H1 (cell line): ENCODE data around the gene SKIDA1. TPM values are rescaled to one million over a fixed set of nuclear protein-coding genes. Genes with fewer than 3 reads are reported as not detected.
A peak's percentile ranks its signal among the peaks of the same experiment; 100 is the strongest.

Experiments
- CTCF ChIA-PET: fragments of 300-600 bp; sonication (Branson Sonifier 250); formaldehyde crosslinking; loops from one replicate; lab custom pipeline; 2021; ENCODE audit not compliant: partially characterized antibody; lab: Charles Lee
- POLR2A ChIA-PET: fragments of 300-600 bp; sonication (Branson Sonifier 250); formaldehyde crosslinking; loops from one replicate; lab custom pipeline; 2021; ENCODE audit warnings: inconsistent platforms; ENCODE audit not compliant: partially characterized antibody; lab: Charles Lee
- DNase-seq, 2 experiments: peaks; one replicate each; pipeline versions ENCODE4 v3.0.0 to v3.0.0-alpha.2; 2010 to 2022; ENCODE audit warnings: low spot score in 2 of 2, low read depth in 1 of 2, mixed read lengths in 1 of 2
- FAIRE-seq: peaks from 2 replicates; lab custom pipeline; 2011; peaks lifted over from hg19 to GRCh38; lab: Jason Lieb, UNC
- H2AFZ ChIP-seq: 2 replicates; pipeline ENCODE4 v1.8.1; 2012; ENCODE audit warnings: low read length, inconsistent platforms
- H2AK5ac ChIP-seq: 2 replicates; pipeline ENCODE4 v1.6.1; 2013; ENCODE audit warnings: low read depth, low read length
- H2BK120ac ChIP-seq: replicated peaks from 2 replicates; pipeline ENCODE3; 2013; ENCODE audit warnings: low read depth, low read length, inconsistent platforms
- H2BK12ac ChIP-seq: 2 replicates; pipeline ENCODE4 v1.6.1; 2013; ENCODE audit warnings: low read depth, low read length
- H2BK15ac ChIP-seq: 2 replicates; pipeline ENCODE4 v1.6.1; 2013; ENCODE audit warnings: low read length
- H2BK20ac ChIP-seq: 2 replicates; pipeline ENCODE4 v1.6.1; 2013; ENCODE audit warnings: low read length
- H2BK5ac ChIP-seq: 2 replicates; pipeline ENCODE4 v1.6.1; 2013; ENCODE audit warnings: low read depth, low read length
- H3K14ac ChIP-seq: 2 replicates; pipeline ENCODE4 v1.6.1; 2013; ENCODE audit warnings: inconsistent platforms; ENCODE audit not compliant: insufficient read length
- H3K18ac ChIP-seq: 2 replicates; pipeline ENCODE4 v1.6.1; 2013; ENCODE audit warnings: low read length; ENCODE audit errors: extremely low read depth
- H3K23ac ChIP-seq: 2 replicates; pipeline ENCODE4 v1.6.1; 2013; ENCODE audit warnings: inconsistent platforms; ENCODE audit not compliant: insufficient read length
- H3K23me2 ChIP-seq: 2 replicates; pipeline ENCODE4 v1.6.1; 2013; ENCODE audit warnings: low read depth, low read length
- H3K27ac ChIP-seq: 2 replicates; pipeline ENCODE4 v1.6.1; 2011; ENCODE audit warnings: low read depth, low read length, inconsistent platforms
- H3K27me3 ChIP-seq, 4 experiments: replicated peaks in 1 of 4; 1 replicate in 1 of 4; 2 replicates in 3 of 4; pipeline versions ENCODE4 v1.6.1 to v1.8.1; 2011 to 2013; ENCODE audit warnings: low read length in 3 of 4, mild to moderate bottlenecking in 3 of 4, inconsistent platforms in 2 of 4, mixed read lengths in 2 of 4, moderate library complexity in 1 of 4; ENCODE audit not compliant: control insufficient read depth in 3 of 4, insufficient read depth in 3 of 4; ENCODE audit errors: extremely low read depth in 1 of 4
- H3K36me3 ChIP-seq, 4 experiments: 2 replicates each; pipeline versions ENCODE4 v1.6.1 to v1.8.1; 2011 to 2013; ENCODE audit warnings: mild to moderate bottlenecking in 4 of 4, low read length in 3 of 4, moderate library complexity in 2 of 4, control low read depth in 1 of 4, inconsistent platforms in 1 of 4; ENCODE audit not compliant: insufficient read depth in 4 of 4, control insufficient read depth in 2 of 4
- H3K4ac ChIP-seq: replicated peaks from 2 replicates; pipeline ENCODE3; 2013; ENCODE audit warnings: low read length, low read depth, mixed read lengths, inconsistent platforms; ENCODE audit not compliant: insufficient read length
- H3K4me1 ChIP-seq, 4 experiments: replicated peaks in 1 of 4; 1 replicate in 1 of 4; 2 replicates in 3 of 4; pipeline versions ENCODE4 v1.6.1 to v1.8.1; 2011 to 2013; ENCODE audit warnings: low read length in 3 of 4, inconsistent platforms in 2 of 4, mixed read lengths in 1 of 4; ENCODE audit not compliant: insufficient read depth in 4 of 4, control insufficient read depth in 3 of 4
- H3K4me2 ChIP-seq, 2 experiments: 2 replicates each; pipeline versions ENCODE4 v1.6.1 to v1.8.1; 2011 to 2013; ENCODE audit warnings: low read depth in 2 of 2, low read length in 2 of 2, control low read depth in 1 of 2, inconsistent platforms in 1 of 2, mild to moderate bottlenecking in 1 of 2; ENCODE audit not compliant: insufficient read depth in 1 of 2
- H3K4me3 ChIP-seq, 4 experiments: fragments of 200-600, 300-600 bp in 1 of 4; sonication (generic), shearing (Covaris generic), sonication (Bioruptor Twin) in 1 of 4; 2 replicates each; pipeline versions ENCODE4 v1.5.1 to v1.8.1; 2011 to 2016; ENCODE audit warnings: low read length in 4 of 4, low read depth in 3 of 4, control low read depth in 2 of 4, inconsistent platforms in 2 of 4, mild to moderate bottlenecking in 2 of 4, mixed read lengths in 1 of 4, moderate library complexity in 1 of 4; ENCODE audit not compliant: insufficient read depth in 2 of 4; ENCODE audit errors: extremely low read depth in 1 of 4
- H3K56ac ChIP-seq: replicated peaks from 2 replicates; pipeline ENCODE3; 2013; ENCODE audit warnings: low read depth, mild to moderate bottlenecking, mixed read lengths, low read length, inconsistent platforms; ENCODE audit not compliant: insufficient read length
- H3K79me1 ChIP-seq: 2 replicates; pipeline ENCODE4 v1.6.1; 2013; ENCODE audit warnings: low read depth, low read length, control low read depth
- H3K79me2 ChIP-seq, 2 experiments: 2 replicates each; pipeline versions ENCODE4 v1.6.1 to v1.8.1; 2012 to 2013; ENCODE audit warnings: low read length in 2 of 2, mild to moderate bottlenecking in 2 of 2, inconsistent platforms in 1 of 2; ENCODE audit not compliant: insufficient read depth in 2 of 2, control insufficient read depth in 1 of 2
- H3K9ac ChIP-seq, 4 experiments: replicated peaks in 1 of 4; 1 replicate in 1 of 4; 2 replicates in 3 of 4; pipeline versions ENCODE4 v1.6.1 to v1.8.1; 2011 to 2013; ENCODE audit warnings: low read depth in 3 of 4, low read length in 3 of 4, control low read depth in 2 of 4, mild to moderate bottlenecking in 2 of 4, moderate library complexity in 2 of 4, inconsistent platforms in 1 of 4; ENCODE audit errors: extremely low read depth in 1 of 4
- H3K9me3 ChIP-seq, 2 experiments: 2 replicates each; pipeline versions ENCODE4 v1.6.1 to v1.8.1; 2012 to 2013; ENCODE audit warnings: mild to moderate bottlenecking in 2 of 2, moderate library complexity in 2 of 2, control low read depth in 1 of 2, inconsistent platforms in 1 of 2, low read depth in 1 of 2, low read length in 1 of 2, mixed read lengths in 1 of 2; ENCODE audit not compliant: insufficient read depth in 2 of 2
- H4K20me1 ChIP-seq, 2 experiments: replicated peaks in 1 of 2; 2 replicates each; pipeline versions ENCODE3 to v1.8.1; 2011 to 2013; ENCODE audit warnings: inconsistent platforms in 2 of 2, low read length in 2 of 2, mild to moderate bottlenecking in 1 of 2; ENCODE audit not compliant: insufficient read depth in 2 of 2, control insufficient read depth in 1 of 2
- H4K5ac ChIP-seq: 2 replicates; pipeline ENCODE4 v1.6.1; 2013; ENCODE audit warnings: low read length, low read depth, mixed read lengths, inconsistent platforms; ENCODE audit not compliant: insufficient read length
- H4K8ac ChIP-seq: 2 replicates; pipeline ENCODE4 v1.8.0; 2013; ENCODE audit warnings: mild to moderate bottlenecking, moderate library complexity, low read length, inconsistent platforms; ENCODE audit not compliant: insufficient read depth; ENCODE audit errors: extremely low read depth
- H4K91ac ChIP-seq: replicated peaks from 2 replicates; pipeline ENCODE3; 2013; ENCODE audit warnings: low read length, mixed read lengths, inconsistent platforms; ENCODE audit not compliant: insufficient read length
- HDAC2 ChIP-seq, 2 experiments: fragments of 300-600 bp in 1 of 2; sonication (generic) in 1 of 2; IDR thresholded peaks; 2 replicates each; pipeline ENCODE4 v1.6.1; 2011 to 2012; ENCODE audit warnings: low read depth in 2 of 2, low read length in 2 of 2, mild to moderate bottlenecking in 2 of 2, moderate library complexity in 2 of 2, borderline replicate concordance in 1 of 2, inconsistent platforms in 1 of 2
- HDAC6 ChIP-seq: IDR thresholded peaks from one replicate; pipeline ENCODE4 v1.7.1; 2012; ENCODE audit warnings: low read depth, mild to moderate bottlenecking, inconsistent platforms, low read length, moderate library complexity
- JUN ChIP-seq: IDR thresholded peaks from 2 replicates; pipeline ENCODE4 v1.6.1; 2011; ENCODE audit warnings: low read depth, mild to moderate bottlenecking, improper control_type of control experiment, low read length
- NANOG ChIP-seq: IDR thresholded peaks from 2 replicates; pipeline ENCODE4 v1.6.1; 2011; ENCODE audit warnings: low read length, low read depth, mild to moderate bottlenecking, inconsistent platforms; ENCODE audit not compliant: insufficient read depth, poor library complexity, severe bottlenecking
- RFX5 ChIP-seq: IDR thresholded peaks from 2 replicates; pipeline ENCODE4 v1.6.1; 2011; ENCODE audit warnings: low read depth, low read length, improper control_type of control experiment, borderline replicate concordance
- SIRT6 ChIP-seq: IDR thresholded peaks from one replicate; pipeline ENCODE4 v1.7.1; 2012; ENCODE audit warnings: low read length, inconsistent platforms
- SP2 ChIP-seq: IDR thresholded peaks from 2 replicates; pipeline ENCODE4 v1.6.1; 2012; ENCODE audit warnings: mild to moderate bottlenecking, low read length, inconsistent platforms
- SRF ChIP-seq: IDR thresholded peaks from 2 replicates; pipeline ENCODE4 v1.6.1; 2011; ENCODE audit warnings: mild to moderate bottlenecking, low read depth, low read length, moderate library complexity
- TAF7 ChIP-seq: optimal IDR thresholded peaks from 2 replicates; pipeline ENCODE3; 2011; ENCODE audit warnings: low read depth, mild to moderate bottlenecking, inconsistent platforms, low read length, moderate library complexity, borderline replicate concordance
- TEAD4 ChIP-seq: IDR thresholded peaks from 2 replicates; pipeline ENCODE4 v1.6.1; 2012; ENCODE audit warnings: low read depth, low read length, inconsistent platforms, mixed read lengths
- WGBS, 2 experiments: shearing (Covaris generic) in 1 of 2; methylation state at CpG; one replicate each; pipeline versions ENCODE4 v1.1.6 to v1.1.7; 2013 to 2015; ENCODE audit warnings: low lambda C conversion rate in 2 of 2, mixed read lengths in 2 of 2, inconsistent platforms in 1 of 2, low coverage in 1 of 2, missing lambda C conversion rate in 1 of 2; ENCODE audit not compliant: insufficient replicate concordance in 2 of 2, insufficient coverage in 1 of 2, insufficient read length in 1 of 2; ENCODE audit errors: extremely low coverage in 1 of 2, missing lambda C conversion rate in 1 of 2; 5-methylcytosine and 5-hydroxymethylcytosine counted together
- polyA plus RNA-seq, 7 experiments: library from polyadenylated mRNA; depleted of rRNA in 3 of 7; stranded (reverse) in 5 of 7; unstranded in 2 of 7; fragments of >200 nt in 5 of 7; fragments of 200-250 nt in 2 of 7; gene quantifications; 1 replicate in 5 of 7; 2 replicates in 1 of 7; 4 replicates in 1 of 7; pipeline versions ENCODE4 v1.2.1 to v1.2.3, GENCODE V29; 2011 to 2013; ENCODE audit warnings: missing spikeins in 2 of 7, mixed read lengths in 2 of 7
- total RNA-seq: library from RNA; stranded (reverse); fragmentation: NEBNext Ultra II Directional; extraction: Animal tissue kit (Norgen Biotek cat#: 25700); gene quantifications from 2 replicates; pipeline ENCODE4 v1.2.1, GENCODE V29; 2021

SKIDA1 gene
- total and polyA plus RNA-seq, 2 of the 8 experiments (the other 6 are each of a cell fraction or from before 2014, with no cell fraction given): 1.5 to 8.0 TPM

DNA sequence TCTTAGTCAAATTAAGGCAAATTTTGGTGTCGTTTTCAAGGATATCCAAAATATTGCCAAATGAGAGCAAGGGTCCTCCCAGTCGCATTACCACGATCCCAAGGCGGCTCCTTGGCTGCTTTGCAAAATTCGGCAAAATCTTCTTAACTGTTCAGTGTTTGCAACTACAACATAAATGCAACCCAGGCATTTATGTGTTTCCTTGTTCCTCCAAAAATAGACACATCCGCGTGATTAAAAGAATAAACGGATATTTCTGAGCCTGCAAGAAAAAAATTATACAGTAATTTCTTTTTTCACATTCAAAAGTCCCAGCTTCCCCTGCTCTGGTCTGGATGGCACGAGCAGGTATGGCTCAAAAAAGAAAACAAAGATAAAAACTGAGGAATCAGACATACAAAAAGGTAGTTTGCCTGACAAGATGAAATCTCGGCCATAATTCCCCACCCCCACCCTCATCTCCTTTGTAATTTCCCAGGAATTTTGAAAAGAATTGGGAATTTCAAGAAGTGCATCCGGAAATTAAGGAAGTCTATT is 6.0 kb downstream of the SKIDA1 start:
- 5% methylated on average over 11 of the region's 11 CpGs; no CpG with 5 or more reads in 1 of the 2 experiments for WGBS, 2 experiments
- FAIRE-seq: no peak
- no peak overlapping the region for H3K4ac ChIP-seq
- CTCF ChIA-PET: interaction anchor here (0.6 to 1.4 kb wide), 6 partner anchors 14 to 239 kb away, joined by 3 to 8 read pairs (median 5); no protein-coding TSS in a partner anchor
- H2BK120ac ChIP-seq: no peak overlapping the region
- POLR2A ChIA-PET: interaction anchor here (0.6 to 17.3 kb wide), 4 partner anchors 8 to 223 kb away, joined by 3 to 352 read pairs (median 163); no protein-coding TSS in a partner anchor
- peaks cover 0 to 3% (median 0%) of the 10 kb centered on the region in 4 experiments; a peak in 2 of 7 replicates for H3K27me3 ChIP-seq
- no peak overlapping the region for H4K5ac ChIP-seq
- peaks cover 0 to 2% of the 10 kb centered on the region in 2 experiments for H4K20me1 ChIP-seq
- TF ChIP-seq HDAC2 (IDR thresholded peaks at IDR 0.05; ENCODE audit: borderline replicate concordance in 1 of 2, low read depth in 2 of 2, low read length in 2 of 2) (no peak), JUN (no peak), SIRT6 (no peak), SP2 (no peak), NANOG (no peak), SRF (no peak), TAF7 (no peak), TEAD4 (no peak), RFX5 (no peak), HDAC6 (no peak)
- no peak overlapping the region for H2BK20ac ChIP-seq
- H2AFZ ChIP-seq: no peak overlapping the region
- H3K9ac ChIP-seq: peak overlapping the region in 1 of 4 experiments; percentile 7; a peak in 1 of 7 replicates
- H4K91ac ChIP-seq: no peak overlapping the region
- no peak overlapping the region for H3K14ac ChIP-seq
- H2BK5ac ChIP-seq: no peak overlapping the region
- peaks cover 16 to 37% (median 27%) of the 10 kb centered on the region in 4 experiments for H3K4me1 ChIP-seq
- H2BK12ac ChIP-seq: peak overlapping the region; percentile 53; the same call in 1 of the 2 replicates
- H3K23ac ChIP-seq: no peak overlapping the region
- no peaks in the 10 kb centered on the region for H3K79me1 ChIP-seq
- no peak for DNase-seq
- H2BK15ac ChIP-seq: no peak overlapping the region
- peaks cover 0 to 29% of the 10 kb centered on the region in 2 experiments; a peak in 3 of 4 replicates for H3K79me2 ChIP-seq
- no peak overlapping the region for H2AK5ac ChIP-seq
- no peaks in the 10 kb centered on the region for H3K36me3 ChIP-seq
- peaks cover 28% of the 10 kb centered on the region for H3K23me2 ChIP-seq
- no peak overlapping the region for H4K8ac ChIP-seq
- peak overlapping the region; percentile 96 to 100 for H3K4me2 ChIP-seq
- peak overlapping the region; percentile 12; the same call in 1 of the 2 replicates for H3K18ac ChIP-seq
- no peak overlapping the region for H3K27ac ChIP-seq
- no peaks in the 10 kb centered on the region for H3K9me3 ChIP-seq
- H3K4me3 ChIP-seq: peak overlapping the region; percentile 66 to 90 (median 83); a peak in 7 of 8 replicates
- H3K56ac ChIP-seq: no peak overlapping the region
